IMR-90 (cell line): ENCODE results near the gene POU4F2. TPM values are rescaled to one million over a fixed set of nuclear protein-coding genes. Genes with fewer than 3 reads are reported as not detected.

Experiments
- ATAC-seq: fragments of 200-7000 bp; cut with Tn5 transposase; 2 replicates; pipeline ENCODE4 v1.9.1; 2020; ENCODE audit warnings: low read depth, mild to moderate bottlenecking, moderate library complexity
- BruUV-seq: library from RNA; stranded (reverse); fragments of 400-500 nt; replicated peaks from 2 replicates; lab custom pipeline; 2021; lab: Mats Ljungman, UMichigan
- CTCF ChIA-PET: fragments of 300-600 bp; formaldehyde crosslinking; extraction: SDS; loops from one replicate; lab custom pipeline; 2021; ENCODE audit warnings: antibody characterized with exemption; lab: Yijun Ruan, JAX
- POLR2A ChIA-PET: fragments of 300-600 bp; sonication (Branson Sonifier 250); formaldehyde crosslinking; loops from one replicate; lab custom pipeline; 2022; ENCODE audit warnings: antibody characterized with exemption; ENCODE audit not compliant: unreplicated experiment; lab: Charles Lee
- DNase-seq: peaks from one replicate; pipeline ENCODE4 v3.0.0; 2013
- H2AFZ ChIP-seq: replicated peaks from 2 replicates; pipeline ENCODE3; 2013; ENCODE audit warnings: low read length, mild to moderate bottlenecking; ENCODE audit not compliant: poor library complexity
- H2AK5ac ChIP-seq: 2 replicates; pipeline ENCODE4 v1.6.1; 2013; ENCODE audit warnings: low read depth, low read length, inconsistent platforms
- H2AK9ac ChIP-seq: replicated peaks from 2 replicates; pipeline ENCODE3; 2013; ENCODE audit warnings: mild to moderate bottlenecking, low read depth, low read length, moderate library complexity; ENCODE audit not compliant: poor library complexity
- H2BK120ac ChIP-seq: 2 replicates; pipeline ENCODE4 v1.6.1; 2013; ENCODE audit warnings: low read depth, low read length, inconsistent platforms
- H2BK15ac ChIP-seq: 3 replicates; pipeline ENCODE4 v1.6.1; 2013; ENCODE audit warnings: low read depth, low read length, inconsistent platforms
- H2BK20ac ChIP-seq: 2 replicates; pipeline ENCODE4 v1.6.1; 2013; ENCODE audit warnings: low read depth, mild to moderate bottlenecking, inconsistent platforms, low read length, moderate library complexity
- H2BK5ac ChIP-seq: 2 replicates; pipeline ENCODE4 v1.6.1; 2013; ENCODE audit warnings: mild to moderate bottlenecking, low read depth, low read length, inconsistent platforms; ENCODE audit not compliant: poor library complexity, severe bottlenecking
- H3K14ac ChIP-seq: replicated peaks from 2 replicates; pipeline ENCODE4 v1.6.1; 2013; ENCODE audit warnings: low read depth, low read length, inconsistent platforms
- H3K18ac ChIP-seq: 2 replicates; pipeline ENCODE4 v1.6.1; 2013; ENCODE audit warnings: low read depth, low read length, control low read depth
- H3K23ac ChIP-seq: 2 replicates; pipeline ENCODE4 v1.6.1; 2013; ENCODE audit warnings: low read depth, low read length, inconsistent platforms
- H3K27ac ChIP-seq: 2 replicates; pipeline ENCODE4 v1.5.1; 2013; ENCODE audit warnings: mild to moderate bottlenecking, control low read depth, low read length; ENCODE audit not compliant: insufficient read depth
- H3K27me3 ChIP-seq: 2 replicates; pipeline ENCODE4 v1.6.1; 2013; ENCODE audit warnings: low read length; ENCODE audit not compliant: control insufficient read depth, insufficient read depth
- H3K36me3 ChIP-seq: 2 replicates; pipeline ENCODE4 v1.6.1; 2013; ENCODE audit warnings: low read length, mixed read lengths; ENCODE audit not compliant: control insufficient read depth, insufficient read depth
- H3K4ac ChIP-seq: 2 replicates; pipeline ENCODE4 v1.6.1; 2013; ENCODE audit warnings: low read depth, low read length, inconsistent platforms
- H3K4me1 ChIP-seq: 2 replicates; pipeline ENCODE4 v1.6.1; 2013; ENCODE audit warnings: low read length, mixed read lengths; ENCODE audit not compliant: control insufficient read depth, insufficient read depth
- H3K4me2 ChIP-seq: 2 replicates; pipeline ENCODE4 v1.6.1; 2013; ENCODE audit warnings: low read depth, mild to moderate bottlenecking, control low read depth, low read length, moderate library complexity
- H3K4me3 ChIP-seq: 2 replicates; pipeline ENCODE4 v1.5.1; 2013; ENCODE audit warnings: low read depth, mild to moderate bottlenecking, control low read depth, low read length, moderate library complexity; ENCODE audit not compliant: insufficient read depth
- H3K56ac ChIP-seq: 2 replicates; pipeline ENCODE4 v1.6.1; 2013; ENCODE audit warnings: low read length, inconsistent platforms; ENCODE audit not compliant: insufficient read depth; ENCODE audit errors: extremely low read depth
- H3K79me1 ChIP-seq, 2 experiments: 2 replicates each; pipeline ENCODE4 v1.6.1; 2013; ENCODE audit warnings: low read length in 2 of 2, inconsistent platforms in 1 of 2, low read depth in 1 of 2
- H3K9ac ChIP-seq: 2 replicates; pipeline ENCODE4 v1.6.1; 2013; ENCODE audit warnings: low read depth, low read length, control low read depth
- H3K9me1 ChIP-seq: 2 replicates; pipeline ENCODE4 v1.6.1; 2013; ENCODE audit warnings: low read length, inconsistent platforms; ENCODE audit not compliant: insufficient read depth
- H3K9me3 ChIP-seq: 2 replicates; pipeline ENCODE4 v1.6.1; 2013; ENCODE audit warnings: low read length; ENCODE audit not compliant: control insufficient read depth, insufficient read depth
- H4K20me1 ChIP-seq: 2 replicates; pipeline ENCODE4 v1.6.1; 2013; ENCODE audit warnings: low read length, inconsistent platforms; ENCODE audit not compliant: insufficient read depth
- H4K5ac ChIP-seq: 2 replicates; pipeline ENCODE4 v1.6.1; 2013; ENCODE audit warnings: mild to moderate bottlenecking, low read depth, low read length, control low read depth
- H4K8ac ChIP-seq, 2 experiments: 2 replicates each; pipeline ENCODE4 v1.6.1; 2013; ENCODE audit warnings: low read depth in 2 of 2, low read length in 2 of 2, control low read depth in 1 of 2, inconsistent platforms in 1 of 2
- H4K91ac ChIP-seq: 2 replicates; pipeline ENCODE4 v1.6.1; 2013; ENCODE audit warnings: low read depth, low read length, inconsistent platforms; ENCODE audit not compliant: insufficient read depth
- MAFK ChIP-seq: IDR thresholded peaks from 2 replicates; pipeline ENCODE4 v1.6.1; 2012; ENCODE audit warnings: low read depth, low read length, improper control_type of control experiment
- POLR2A ChIP-seq: IDR thresholded peaks from 2 replicates; pipeline ENCODE4 v1.6.1; 2012; ENCODE audit warnings: mild to moderate bottlenecking, low read depth, low read length
- USF2 ChIP-seq: fragments of 150-350 bp; IDR thresholded peaks from 2 replicates; pipeline ENCODE4 v1.6.1; 2017; ENCODE audit warnings: mild to moderate bottlenecking, antibody characterized with exemption, low read length, low read depth
- WGBS, 2 experiments: methylation state at CpG; one replicate each; pipeline versions ENCODE4 v1.1.5 to v1.1.7; 2013; ENCODE audit warnings: missing lambda C conversion rate in 2 of 2; ENCODE audit not compliant: insufficient read length in 1 of 2; ENCODE audit errors: extremely low coverage in 2 of 2; 5-methylcytosine and 5-hydroxymethylcytosine counted together
- dilution Hi-C: fragments of 300-500 bp; cut with HindIII; formaldehyde crosslinking; loops from one replicate; pipeline ENCODE4 v1.14.3; 2018; ENCODE audit warnings: low sequenced_read_pairs; ENCODE audit not compliant: unreplicated experiment
- in situ Hi-C: fragments of 300-500 bp; cut with MboI; formaldehyde crosslinking; loops from 3 replicates; pipeline ENCODE4 v1.14.3; 2019; ENCODE audit warnings: low sequenced_read_pairs, inconsistent platforms, mixed read lengths
- intact Hi-C: fragments of 100-400 bp; cut with micrococcal nuclease; formaldehyde crosslinking; loops from 2 replicates; pipeline ENCODE4 v1.10.0; 2022
- polyA plus RNA-seq, 3 experiments: library from polyadenylated mRNA; depleted of rRNA; stranded (reverse); fragments of >200 nt; gene quantifications; 2 replicates each; pipeline ENCODE4 v1.2.3, GENCODE V29; 2012; ENCODE audit warnings: low replicate concordance in 1 of 3
- total RNA-seq: library from RNA; depleted of rRNA; stranded (reverse); fragments of >200 nt; gene quantifications from 2 replicates; pipeline ENCODE4 v1.2.3, GENCODE V29; 2012

The POU4F2 gene
- total and polyA plus RNA-seq, 2 of the 4 experiments (the other 2 are of a cell fraction) = not detected

DNA sequence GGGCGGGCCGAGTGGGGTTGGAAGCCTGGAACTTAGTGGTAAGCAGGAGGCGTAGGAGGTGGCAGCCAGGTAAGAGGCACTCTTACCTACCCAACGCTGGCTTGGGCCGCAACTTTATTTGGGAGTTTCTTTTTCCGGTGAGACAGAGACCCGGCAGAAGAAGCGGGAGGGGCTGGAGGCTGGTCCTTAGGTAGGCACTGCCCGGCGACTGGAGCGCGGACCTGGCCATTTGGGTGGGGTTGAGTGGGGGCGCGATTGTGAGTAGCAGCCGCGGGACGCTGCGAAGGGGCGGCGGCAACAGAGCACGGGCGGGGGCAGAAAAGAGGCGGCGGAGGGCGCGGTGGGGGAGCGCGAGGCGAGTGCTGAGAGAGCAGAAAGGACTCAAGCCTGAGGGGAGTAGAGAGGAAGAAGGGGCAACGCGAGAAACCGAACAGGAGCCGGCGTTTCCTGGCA, 334 bp upstream of the POU4F2 start:
- in situ Hi-C loops (no loop called here), dilution Hi-C loops (no loop called here), intact Hi-C loops (loop anchor here (5.0 kb wide), 2 partner anchors 116 to 459 kb away; partner anchors contain the start of gene SLC10A7)
- Histone ChIP-seq H4K91ac (no peak overlapping the region), H3K4me3 (no peak overlapping the region), H3K4ac (no peak overlapping the region), H2BK120ac (no peak overlapping the region), H3K18ac (no peak overlapping the region), H4K8ac (no peak overlapping the region), H3K14ac (no peak overlapping the region), H3K23ac (no peak overlapping the region), H3K4me2 (no peak overlapping the region; the same call in 1 of the 2 replicates), H4K5ac (no peak overlapping the region), H2AK5ac (no peak overlapping the region), H3K27ac (no peak overlapping the region), H3K79me1 (no peaks in the 10 kb centered on the region), H4K20me1 (no peaks in the 10 kb centered on the region), H2AFZ (no peak overlapping the region), H3K4me1 (no peaks in the 10 kb centered on the region), H3K27me3 (peaks cover 50% of the 10 kb centered on the region), H2BK5ac (no peak overlapping the region), H2BK20ac (no peak overlapping the region), H2AK9ac (no peak overlapping the region), H3K56ac (no peak overlapping the region), H3K36me3 (no peaks in the 10 kb centered on the region), H2BK15ac (no peak overlapping the region), H3K9me3 (peaks cover 7% of the 10 kb centered on the region), H3K9me1 (no peaks in the 10 kb centered on the region), H3K9ac (no peak overlapping the region)
- no TSS peak for BruUV-seq
- WGBS, 2 experiments = 0% methylated on average over 1 of the region's 34 CpGs; no CpG with 5 or more reads in 1 of the 2 experiments
- no peak for TF ChIP-seq POLR2A
- no peak for TF ChIP-seq MAFK
- TF ChIP-seq USF2 = no peak
- ChIA-PET POLR2A (no interaction called here), CTCF (no interaction called here)
- ATAC-seq (no peak), DNase-seq (no peak)
